ENCODE data around the gene BCS1L. TPM values are rescaled to one million over a fixed set of nuclear protein-coding genes. Genes with fewer than 3 reads are reported as not detected.

Gene BCS1L
- polyA plus RNA-seq, 1 donor = 39.5 TPM

DNA sequence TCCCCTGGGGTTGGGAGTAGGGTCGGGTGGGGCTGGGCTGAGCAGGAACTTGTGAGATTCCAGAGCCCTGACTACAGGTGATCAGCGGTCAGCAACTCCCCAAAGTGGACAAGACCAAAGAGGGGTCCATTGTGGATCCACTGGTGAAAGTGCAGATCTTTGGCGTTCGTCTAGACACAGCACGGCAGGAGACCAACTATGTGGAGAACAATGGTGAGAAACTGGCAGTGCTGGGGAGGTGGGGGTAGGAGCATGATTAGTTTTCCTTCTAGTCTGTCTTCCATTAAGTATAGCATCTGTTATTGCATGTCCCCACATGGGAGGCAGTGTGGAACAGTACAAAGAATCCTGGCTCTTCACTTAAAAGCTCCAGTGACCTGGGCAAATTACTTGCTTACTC is 23.8 kb upstream of the BCS1L start:
- no peak overlapping the region for H3K27ac ChIP-seq (ENCODE audit: low read length)
- WGBS (ENCODE audit: insufficient coverage, low lambda C conversion rate) = 100% methylated on average over 3 of the region's 5 CpGs

GRCh38 chr2:218638372-218638771 is 21.1 kb upstream of the BCS1L start:
- no CpG with 5 or more reads among the region's 18 CpGs for WGBS (ENCODE audit: insufficient coverage, low lambda C conversion rate)
- Histone ChIP-seq H3K36me3 (ENCODE audit: control insufficient read depth, insufficient read depth, low read length) (peaks cover 78% of the 10 kb centered on the region), H3K27me3 (ENCODE audit: control insufficient read depth, insufficient read depth, low read length) (no peaks in the 10 kb centered on the region), H3K27ac (ENCODE audit: low read length) (no peak overlapping the region), H3K4me3 (ENCODE audit: low read length) (no peak overlapping the region), H3K4me1 (ENCODE audit: control insufficient read depth, insufficient read depth, low read length) (no peaks in the 10 kb centered on the region), H3K9me3 (ENCODE audit: control insufficient read depth, low read depth, low read length) (no peaks in the 10 kb centered on the region)
- no peak for DNase-seq

More for the DNA sequence above, 23.8 kb upstream of the BCS1L start:
- DNase-seq = no peak
- Histone ChIP-seq H3K4me1 (ENCODE audit: control insufficient read depth, insufficient read depth, low read length) (no peaks in the 10 kb centered on the region), H3K4me3 (ENCODE audit: low read length) (no peak overlapping the region), H3K27me3 (ENCODE audit: control insufficient read depth, insufficient read depth, low read length) (no peaks in the 10 kb centered on the region), H3K36me3 (ENCODE audit: control insufficient read depth, insufficient read depth, low read length) (peaks cover 62% of the 10 kb centered on the region), H3K9me3 (ENCODE audit: control insufficient read depth, low read depth, low read length) (no peaks in the 10 kb centered on the region)

DNA sequence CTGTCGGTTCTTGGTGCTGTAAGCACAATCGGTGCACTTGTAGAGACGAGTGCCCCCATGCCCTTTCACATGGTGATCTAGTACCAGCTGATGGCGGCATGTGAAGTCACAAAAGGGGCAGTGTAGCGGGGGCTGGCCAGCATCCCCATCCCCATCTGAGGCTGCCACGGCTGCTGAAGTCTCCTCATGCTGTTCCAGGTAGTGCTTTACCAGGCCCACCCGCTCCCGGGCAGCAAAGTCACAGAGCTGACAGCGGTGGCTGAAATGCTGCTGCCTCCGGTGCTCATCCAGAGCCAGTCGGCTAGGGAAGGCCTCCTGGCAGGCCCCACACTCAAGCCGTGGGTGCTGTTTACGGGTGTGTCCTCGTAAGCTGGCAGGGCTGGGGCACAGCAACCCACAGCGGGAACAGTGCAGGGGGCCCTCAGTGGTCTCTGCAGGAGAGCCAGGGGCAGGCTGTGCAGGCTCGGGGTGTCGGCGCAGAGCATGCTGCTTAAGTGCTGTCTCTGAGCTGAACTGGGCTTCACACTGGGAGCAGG is 17.3 kb upstream of the BCS1L start:
- Histone ChIP-seq H3K36me3 (ENCODE audit: control insufficient read depth, insufficient read depth, low read length) (peaks cover 76% of the 10 kb centered on the region), H3K4me3 (ENCODE audit: low read length) (no peak overlapping the region), H3K27me3 (ENCODE audit: control insufficient read depth, insufficient read depth, low read length) (no peaks in the 10 kb centered on the region), H3K27ac (ENCODE audit: low read length) (no peak overlapping the region), H3K9me3 (ENCODE audit: control insufficient read depth, low read depth, low read length) (no peaks in the 10 kb centered on the region), H3K4me1 (ENCODE audit: control insufficient read depth, insufficient read depth, low read length) (peaks cover 22% of the 10 kb centered on the region)
- no peak for DNase-seq
- WGBS (ENCODE audit: insufficient coverage, low lambda C conversion rate) = no CpG with 5 or more reads among the region's 18 CpGs

DNA sequence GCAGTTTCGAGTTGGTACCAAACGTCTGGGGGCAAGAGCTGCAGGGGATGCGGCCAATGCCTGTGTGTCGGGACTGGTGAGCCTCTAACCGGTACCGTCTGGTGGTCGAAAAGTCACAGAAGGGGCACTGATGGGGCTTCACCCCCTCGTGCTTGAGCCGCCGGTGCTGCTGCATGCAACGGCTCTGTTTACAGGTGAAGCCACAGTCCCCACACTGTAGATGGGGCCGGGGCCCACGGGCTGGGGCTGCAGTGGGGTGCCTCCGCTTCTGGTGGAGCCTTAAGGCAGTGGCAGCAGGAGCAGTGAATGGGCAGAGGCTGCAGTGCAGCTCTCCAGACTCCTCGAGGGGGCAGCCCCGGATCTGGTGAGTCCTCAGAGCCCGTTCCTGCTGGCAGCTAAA is 16.7 kb upstream of the BCS1L start:
- Histone ChIP-seq H3K9me3 (ENCODE audit: control insufficient read depth, low read depth, low read length) (no peaks in the 10 kb centered on the region), H3K36me3 (ENCODE audit: control insufficient read depth, insufficient read depth, low read length) (peaks cover 74% of the 10 kb centered on the region), H3K27me3 (ENCODE audit: control insufficient read depth, insufficient read depth, low read length) (no peaks in the 10 kb centered on the region), H3K4me1 (ENCODE audit: control insufficient read depth, insufficient read depth, low read length) (peaks cover 22% of the 10 kb centered on the region), H3K27ac (ENCODE audit: low read length) (no peak overlapping the region), H3K4me3 (ENCODE audit: low read length) (no peak overlapping the region)
- no peak for DNase-seq
- WGBS (ENCODE audit: insufficient coverage, low lambda C conversion rate) = no CpG with 5 or more reads among the region's 17 CpGs

GRCh38 chr2:218643751-218644310 is 15.7 kb upstream of the BCS1L start:
- no peak overlapping the region for H3K4me3 ChIP-seq (ENCODE audit: low read length)
- H3K36me3 ChIP-seq (ENCODE audit: control insufficient read depth, insufficient read depth, low read length) = peaks cover 74% of the 10 kb centered on the region
- WGBS (ENCODE audit: insufficient coverage, low lambda C conversion rate) = no CpG with 5 or more reads among the region's 10 CpGs
- H3K4me1 ChIP-seq (ENCODE audit: control insufficient read depth, insufficient read depth, low read length) = peaks cover 22% of the 10 kb centered on the region
- no peak for DNase-seq
- H3K27ac ChIP-seq (ENCODE audit: low read length) = no peak overlapping the region
- no peaks in the 10 kb centered on the region for H3K27me3 ChIP-seq (ENCODE audit: control insufficient read depth, insufficient read depth, low read length)
- no peaks in the 10 kb centered on the region for H3K9me3 ChIP-seq (ENCODE audit: control insufficient read depth, low read depth, low read length)

- H3K4me3 ChIP-seq (ENCODE audit: low read length) = no peak overlapping the region
- H3K27me3 ChIP-seq (ENCODE audit: control insufficient read depth, insufficient read depth, low read length) = no peaks in the 10 kb centered on the region
- H3K4me1 ChIP-seq (ENCODE audit: control insufficient read depth, insufficient read depth, low read length) = peaks cover 22% of the 10 kb centered on the region
- no CpG with 5 or more reads among the region's 11 CpGs for WGBS (ENCODE audit: insufficient coverage, low lambda C conversion rate)
- no peak for DNase-seq
- H3K27ac ChIP-seq (ENCODE audit: low read length) = peak overlapping the region; percentile 78
- H3K9me3 ChIP-seq (ENCODE audit: control insufficient read depth, low read depth, low read length) = no peaks in the 10 kb centered on the region
- peaks cover 76% of the 10 kb centered on the region for H3K36me3 ChIP-seq (ENCODE audit: control insufficient read depth, insufficient read depth, low read length)
Measured at GRCh38 chr2:218644721-218645120, 14.8 kb upstream of the BCS1L start.

GRCh38 chr2:218645126-218645525 is 14.4 kb upstream of the BCS1L start:
- Histone ChIP-seq H3K9me3 (ENCODE audit: control insufficient read depth, low read depth, low read length) (no peaks in the 10 kb centered on the region), H3K27me3 (ENCODE audit: control insufficient read depth, insufficient read depth, low read length) (no peaks in the 10 kb centered on the region), H3K4me1 (ENCODE audit: control insufficient read depth, insufficient read depth, low read length) (peaks cover 22% of the 10 kb centered on the region), H3K27ac (ENCODE audit: low read length) (peak overlapping the region; percentile 78), H3K36me3 (ENCODE audit: control insufficient read depth, insufficient read depth, low read length) (peaks cover 78% of the 10 kb centered on the region), H3K4me3 (ENCODE audit: low read length) (no peak overlapping the region)
- DNase-seq = peak; percentile 56 to 83
- WGBS (ENCODE audit: insufficient coverage, low lambda C conversion rate) = 0% methylated on average over 1 of the region's 1 CpG

DNA sequence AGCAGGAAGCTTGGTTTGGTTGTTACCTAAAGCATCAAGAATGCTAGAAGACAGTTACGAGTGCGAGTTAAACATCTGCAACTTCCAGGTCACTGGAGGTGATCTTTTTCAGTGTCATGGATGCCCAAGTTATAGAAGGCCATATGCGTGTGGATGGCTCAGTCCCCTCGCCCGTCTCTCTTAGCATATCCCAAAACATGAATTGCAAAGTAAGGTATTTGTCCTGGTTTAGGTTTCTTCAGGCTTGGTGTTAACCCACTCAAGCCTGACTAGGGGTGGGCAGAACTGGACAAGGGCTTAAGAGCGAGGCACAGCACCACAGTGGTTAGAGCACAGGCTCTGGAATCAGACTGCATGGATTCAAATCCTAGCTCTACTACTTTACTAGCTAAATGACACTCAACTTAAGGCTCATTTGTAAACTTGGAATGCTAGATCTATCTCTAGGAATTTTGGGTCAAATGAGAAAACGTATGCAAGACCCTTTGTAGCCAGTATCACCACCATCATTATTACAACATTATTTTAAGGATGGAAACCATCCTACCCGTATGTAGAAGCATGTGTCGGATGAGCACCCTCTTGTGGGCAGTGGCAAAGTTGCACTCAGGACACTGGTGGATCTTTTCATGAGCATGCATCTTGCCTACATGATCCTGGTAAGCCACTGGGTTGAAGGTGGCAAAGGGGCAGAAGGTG is 11.2 kb upstream of the BCS1L start:
- Histone ChIP-seq H3K27me3 (ENCODE audit: control insufficient read depth, insufficient read depth, low read length) (no peaks in the 10 kb centered on the region), H3K36me3 (ENCODE audit: control insufficient read depth, insufficient read depth, low read length) (peaks cover 76% of the 10 kb centered on the region), H3K27ac (ENCODE audit: low read length) (no peak overlapping the region), H3K4me3 (ENCODE audit: low read length) (no peak overlapping the region), H3K4me1 (ENCODE audit: control insufficient read depth, insufficient read depth, low read length) (peaks cover 22% of the 10 kb centered on the region), H3K9me3 (ENCODE audit: control insufficient read depth, low read depth, low read length) (no peaks in the 10 kb centered on the region)
- DNase-seq = peak; percentile 28 to 39
- WGBS (ENCODE audit: insufficient coverage, low lambda C conversion rate) = 0% methylated on average over 1 of the region's 9 CpGs

DNA sequence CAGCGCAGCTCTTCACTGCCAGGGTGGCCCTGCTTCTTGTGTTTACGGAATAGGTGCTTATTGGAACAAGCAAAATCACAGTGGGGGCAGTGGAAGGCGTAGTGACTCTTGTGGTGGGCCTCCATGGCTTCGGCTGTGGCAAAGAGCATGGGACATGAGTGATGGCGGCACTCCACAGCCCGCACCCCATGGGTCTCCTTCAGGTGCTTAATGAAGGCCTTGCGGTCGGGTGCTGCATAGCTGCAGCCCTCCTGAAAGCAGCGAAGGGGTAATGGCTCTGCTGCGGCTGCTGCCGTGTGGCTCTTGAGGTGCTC is 10.7 kb upstream of the BCS1L start:
- no peak overlapping the region for H3K27ac ChIP-seq (ENCODE audit: low read length)
- no peaks in the 10 kb centered on the region for H3K27me3 ChIP-seq (ENCODE audit: control insufficient read depth, insufficient read depth, low read length)
- peaks cover 75% of the 10 kb centered on the region for H3K36me3 ChIP-seq (ENCODE audit: control insufficient read depth, insufficient read depth, low read length)
- no peak for DNase-seq
- H3K4me1 ChIP-seq (ENCODE audit: control insufficient read depth, insufficient read depth, low read length) = peaks cover 22% of the 10 kb centered on the region
- no CpG with 5 or more reads among the region's 11 CpGs for WGBS (ENCODE audit: insufficient coverage, low lambda C conversion rate)
- H3K4me3 ChIP-seq (ENCODE audit: low read length) = no peak overlapping the region
- no peaks in the 10 kb centered on the region for H3K9me3 ChIP-seq (ENCODE audit: control insufficient read depth, low read depth, low read length)

- Histone ChIP-seq H3K4me1 (ENCODE audit: control insufficient read depth, insufficient read depth, low read length) (no peaks in the 10 kb centered on the region), H3K27ac (ENCODE audit: low read length) (no peak overlapping the region), H3K4me3 (ENCODE audit: low read length) (no peak overlapping the region), H3K36me3 (ENCODE audit: control insufficient read depth, insufficient read depth, low read length) (peaks cover 44% of the 10 kb centered on the region), H3K27me3 (ENCODE audit: control insufficient read depth, insufficient read depth, low read length) (no peaks in the 10 kb centered on the region), H3K9me3 (ENCODE audit: control insufficient read depth, low read depth, low read length) (no peaks in the 10 kb centered on the region)
- DNase-seq = no peak
- no CpG with 5 or more reads among the region's 2 CpGs for WGBS (ENCODE audit: insufficient coverage, low lambda C conversion rate)
Measured at GRCh38 chr2:218655751-218656150, 3.7 kb upstream of the BCS1L start.

Data from large intestine (tissue), 3 donors.